Lower leg skin (tissue), 3 donors: ENCODE data around the gene WDR43.

Experiments
- POLR2A ChIP-seq, 2 donors: fragments of 450-650 bp; IDR thresholded peaks; one replicate each; pipeline ENCODE4 v1.6.1; 2016 to 2017; ENCODE audit warnings: antibody characterized with exemption in 2 of 2, mild to moderate bottlenecking in 1 of 2, moderate library complexity in 1 of 2
- TF ChIP-seq, protein P1 (sequence below), 3 donors: fragments of 450-650 bp; IDR thresholded peaks; one replicate each; pipeline ENCODE4 v1.5.1; 2016; ENCODE audit warnings: antibody characterized with exemption in 3 of 3, mild to moderate bottlenecking in 3 of 3, moderate library complexity in 2 of 3

DNA sequence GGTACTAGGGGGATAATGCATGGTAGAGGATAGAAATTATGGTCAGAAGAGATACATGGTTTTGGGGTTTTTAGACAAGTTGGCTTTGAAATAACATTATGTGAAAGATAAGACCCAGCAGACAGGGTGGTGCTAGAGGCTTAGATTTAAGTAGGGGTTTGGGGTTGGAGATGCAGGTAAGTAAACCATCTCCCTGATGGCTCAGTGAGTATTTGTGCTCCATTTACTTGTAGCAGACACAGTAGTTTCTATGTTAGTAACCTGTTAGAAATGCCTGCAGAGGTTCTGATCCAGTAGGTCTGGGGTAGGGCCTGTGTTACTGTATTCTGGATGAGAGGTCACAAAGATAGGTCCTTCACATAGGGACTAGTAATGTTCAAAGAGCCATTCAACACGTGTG is 13.7 kb downstream of the WDR43 start:
- TF ChIP-seq, protein P1, sequence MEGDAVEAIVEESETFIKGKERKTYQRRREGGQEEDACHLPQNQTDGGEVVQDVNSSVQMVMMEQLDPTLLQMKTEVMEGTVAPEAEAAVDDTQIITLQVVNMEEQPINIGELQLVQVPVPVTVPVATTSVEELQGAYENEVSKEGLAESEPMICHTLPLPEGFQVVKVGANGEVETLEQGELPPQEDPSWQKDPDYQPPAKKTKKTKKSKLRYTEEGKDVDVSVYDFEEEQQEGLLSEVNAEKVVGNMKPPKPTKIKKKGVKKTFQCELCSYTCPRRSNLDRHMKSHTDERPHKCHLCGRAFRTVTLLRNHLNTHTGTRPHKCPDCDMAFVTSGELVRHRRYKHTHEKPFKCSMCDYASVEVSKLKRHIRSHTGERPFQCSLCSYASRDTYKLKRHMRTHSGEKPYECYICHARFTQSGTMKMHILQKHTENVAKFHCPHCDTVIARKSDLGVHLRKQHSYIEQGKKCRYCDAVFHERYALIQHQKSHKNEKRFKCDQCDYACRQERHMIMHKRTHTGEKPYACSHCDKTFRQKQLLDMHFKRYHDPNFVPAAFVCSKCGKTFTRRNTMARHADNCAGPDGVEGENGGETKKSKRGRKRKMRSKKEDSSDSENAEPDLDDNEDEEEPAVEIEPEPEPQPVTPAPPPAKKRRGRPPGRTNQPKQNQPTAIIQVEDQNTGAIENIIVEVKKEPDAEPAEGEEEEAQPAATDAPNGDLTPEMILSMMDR (IDR thresholded peaks at IDR 0.05), result no peak
- TF ChIP-seq POLR2A (IDR thresholded peaks at IDR 0.05), result no peak
